ENCODE results near the gene MAMDC2.

DNA sequence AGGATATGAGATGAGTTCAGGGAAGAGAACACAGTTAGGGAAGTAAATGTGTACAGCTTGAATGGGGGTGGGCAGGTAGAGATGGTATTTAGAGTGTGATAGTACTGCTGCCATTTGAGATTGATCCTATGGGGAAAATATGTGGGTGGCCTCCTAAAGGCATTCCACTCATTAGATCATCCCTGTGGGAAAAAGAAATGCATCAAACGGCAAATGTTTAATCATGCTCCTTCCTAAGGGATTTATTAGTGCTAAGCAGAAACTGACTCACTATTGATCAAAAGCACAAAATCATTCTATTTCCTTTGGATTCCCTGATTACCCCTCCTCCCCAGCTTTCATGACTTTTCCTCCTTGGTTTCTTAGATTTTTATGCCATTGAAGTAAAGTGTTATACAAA lies 178.7 kb downstream of the MAMDC2 start:
- TF ChIP-seq, protein P1, sequence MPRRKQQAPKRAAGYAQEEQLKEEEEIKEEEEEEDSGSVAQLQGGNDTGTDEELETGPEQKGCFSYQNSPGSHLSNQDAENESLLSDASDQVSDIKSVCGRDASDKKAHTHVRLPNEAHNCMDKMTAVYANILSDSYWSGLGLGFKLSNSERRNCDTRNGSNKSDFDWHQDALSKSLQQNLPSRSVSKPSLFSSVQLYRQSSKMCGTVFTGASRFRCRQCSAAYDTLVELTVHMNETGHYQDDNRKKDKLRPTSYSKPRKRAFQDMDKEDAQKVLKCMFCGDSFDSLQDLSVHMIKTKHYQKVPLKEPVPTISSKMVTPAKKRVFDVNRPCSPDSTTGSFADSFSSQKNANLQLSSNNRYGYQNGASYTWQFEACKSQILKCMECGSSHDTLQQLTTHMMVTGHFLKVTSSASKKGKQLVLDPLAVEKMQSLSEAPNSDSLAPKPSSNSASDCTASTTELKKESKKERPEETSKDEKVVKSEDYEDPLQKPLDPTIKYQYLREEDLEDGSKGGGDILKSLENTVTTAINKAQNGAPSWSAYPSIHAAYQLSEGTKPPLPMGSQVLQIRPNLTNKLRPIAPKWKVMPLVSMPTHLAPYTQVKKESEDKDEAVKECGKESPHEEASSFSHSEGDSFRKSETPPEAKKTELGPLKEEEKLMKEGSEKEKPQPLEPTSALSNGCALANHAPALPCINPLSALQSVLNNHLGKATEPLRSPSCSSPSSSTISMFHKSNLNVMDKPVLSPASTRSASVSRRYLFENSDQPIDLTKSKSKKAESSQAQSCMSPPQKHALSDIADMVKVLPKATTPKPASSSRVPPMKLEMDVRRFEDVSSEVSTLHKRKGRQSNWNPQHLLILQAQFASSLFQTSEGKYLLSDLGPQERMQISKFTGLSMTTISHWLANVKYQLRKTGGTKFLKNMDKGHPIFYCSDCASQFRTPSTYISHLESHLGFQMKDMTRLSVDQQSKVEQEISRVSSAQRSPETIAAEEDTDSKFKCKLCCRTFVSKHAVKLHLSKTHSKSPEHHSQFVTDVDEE (CRISPR knock-in tag; IDR thresholded peaks at IDR 0.05), result no peak
- TF ChIP-seq, protein P2, sequence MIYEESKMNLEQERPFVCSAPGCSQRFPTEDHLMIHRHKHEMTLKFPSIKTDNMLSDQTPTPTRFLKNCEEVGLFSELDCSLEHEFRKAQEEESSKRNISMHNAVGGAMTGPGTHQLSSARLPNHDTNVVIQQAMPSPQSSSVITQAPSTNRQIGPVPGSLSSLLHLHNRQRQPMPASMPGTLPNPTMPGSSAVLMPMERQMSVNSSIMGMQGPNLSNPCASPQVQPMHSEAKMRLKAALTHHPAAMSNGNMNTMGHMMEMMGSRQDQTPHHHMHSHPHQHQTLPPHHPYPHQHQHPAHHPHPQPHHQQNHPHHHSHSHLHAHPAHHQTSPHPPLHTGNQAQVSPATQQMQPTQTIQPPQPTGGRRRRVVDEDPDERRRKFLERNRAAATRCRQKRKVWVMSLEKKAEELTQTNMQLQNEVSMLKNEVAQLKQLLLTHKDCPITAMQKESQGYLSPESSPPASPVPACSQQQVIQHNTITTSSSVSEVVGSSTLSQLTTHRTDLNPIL (CRISPR knock-in tag; IDR thresholded peaks at IDR 0.05; ENCODE audit: low read depth), result no peak
- no peak for TF ChIP-seq ARNTL (CRISPR knock-in tag; IDR thresholded peaks at IDR 0.05; ENCODE audit: borderline replicate concordance, low read depth)
- TF ChIP-seq RARB (CRISPR knock-in tag; IDR thresholded peaks at IDR 0.05), result no peak
- TF ChIP-seq, protein P3, sequence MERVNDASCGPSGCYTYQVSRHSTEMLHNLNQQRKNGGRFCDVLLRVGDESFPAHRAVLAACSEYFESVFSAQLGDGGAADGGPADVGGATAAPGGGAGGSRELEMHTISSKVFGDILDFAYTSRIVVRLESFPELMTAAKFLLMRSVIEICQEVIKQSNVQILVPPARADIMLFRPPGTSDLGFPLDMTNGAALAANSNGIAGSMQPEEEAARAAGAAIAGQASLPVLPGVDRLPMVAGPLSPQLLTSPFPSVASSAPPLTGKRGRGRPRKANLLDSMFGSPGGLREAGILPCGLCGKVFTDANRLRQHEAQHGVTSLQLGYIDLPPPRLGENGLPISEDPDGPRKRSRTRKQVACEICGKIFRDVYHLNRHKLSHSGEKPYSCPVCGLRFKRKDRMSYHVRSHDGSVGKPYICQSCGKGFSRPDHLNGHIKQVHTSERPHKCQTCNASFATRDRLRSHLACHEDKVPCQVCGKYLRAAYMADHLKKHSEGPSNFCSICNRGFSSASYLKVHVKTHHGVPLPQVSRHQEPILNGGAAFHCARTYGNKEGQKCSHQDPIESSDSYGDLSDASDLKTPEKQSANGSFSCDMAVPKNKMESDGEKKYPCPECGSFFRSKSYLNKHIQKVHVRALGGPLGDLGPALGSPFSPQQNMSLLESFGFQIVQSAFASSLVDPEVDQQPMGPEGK (CRISPR knock-in tag; IDR thresholded peaks at IDR 0.05; ENCODE audit: borderline replicate concordance), result no peak
- no peak for TF ChIP-seq ZFP30 (CRISPR knock-in tag; IDR thresholded peaks at IDR 0.05)
- no peak for TF ChIP-seq OSR1 (CRISPR knock-in tag; IDR thresholded peaks at IDR 0.05)
- no peak for TF ChIP-seq ZFP3 (CRISPR knock-in tag; IDR thresholded peaks at IDR 0.05)

Measured in SK-N-SH treated with all-trans-retinoic acid at 6 μM for 48 hours (cell line).